ENCODE data around the gene CPB2.

The CPB2 gene

GRCh38 chr13:46097015-46097414, 7.8 kb downstream of the CPB2 start:
- DNase-seq = no peak

GRCh38 chr13:46094478-46094877, 10.4 kb downstream of the CPB2 start:
- DNase-seq = no peak

- no peak for DNase-seq
Measured at GRCh38 chr13:46088821-46089562, 15.8 kb downstream of the CPB2 start.

- DNase-seq = no peak
Measured at GRCh38 chr13:46087481-46087880, 17.4 kb downstream of the CPB2 start.

GRCh38 chr13:46086985-46087384, 17.8 kb downstream of the CPB2 start:
- DNase-seq = no peak

GRCh38 chr13:46086421-46086922, 18.4 kb downstream of the CPB2 start:
- no peak for DNase-seq

- no peak for DNase-seq
Measured at GRCh38 chr13:46085737-46086136, 19.1 kb downstream of the CPB2 start.

- DNase-seq = no peak
Measured at GRCh38 chr13:46082324-46082723, 22.5 kb downstream of the CPB2 start.

- no peak for DNase-seq
Measured at GRCh38 chr13:46079770-46080169, 25.1 kb downstream of the CPB2 start.

- no peak for DNase-seq
Measured at GRCh38 chr13:46077265-46077664, 27.6 kb downstream of the CPB2 start.

- no peak for DNase-seq
Measured at GRCh38 chr13:46076827-46077226, 28.0 kb downstream of the CPB2 start.

- no peak for DNase-seq
Measured at GRCh38 chr13:46075811-46076210, 29.0 kb downstream of the CPB2 start.

GRCh38 chr13:46071590-46072249, 33.1 kb downstream of the CPB2 start:
- peak; percentile 1 for DNase-seq

- DNase-seq = no peak
Measured at GRCh38 chr13:46063292-46063691, 41.5 kb downstream of the CPB2 start.

GRCh38 chr13:46062185-46062584, 42.6 kb downstream of the CPB2 start:
- no peak for DNase-seq

GRCh38 chr13:46059405-46059804, 45.4 kb downstream of the CPB2 start:
- DNase-seq = no peak

GRCh38 chr13:46058268-46058667, 46.6 kb downstream of the CPB2 start:
- DNase-seq = no peak

- no peak for DNase-seq
Measured at GRCh38 chr13:46057256-46058015, 47.4 kb downstream of the CPB2 start.

GRCh38 chr13:46053162-46054012, 51.4 kb downstream of the CPB2 start:
- DNase-seq = no peak

GRCh38 chr13:46052319-46053161, 52.3 kb downstream of the CPB2 start, which contains the start of gene ZC3H13:
Gene ZC3H13, minus strand, starts transcription at chr13:46052746. Its CDS starts 7,239 bp downstream, at chr13:46045507.
- peak; percentile 95 for DNase-seq

GRCh38 chr13:46051968-46052318, 52.9 kb downstream of the CPB2 start:
- DNase-seq = no peak

- no peak for DNase-seq
Measured at GRCh38 chr13:46050771-46051170, 54.1 kb downstream of the CPB2 start.

All from activated CD4-positive, alpha-beta T cell treated with anti-CD3 and anti-CD28 coated beads, Interleukin-2, Interleukin-6, amounts not matched to agents 100 ng/mL and 50 ng/mL, durations not matched to agents 16 hours and 8 hours (primary cell).